Inflammatory macrophage treated with lipopolysaccharide for 4 hours (primary cell): ENCODE results near the gene GRM2.
"Not testable (repeated sequence)": the region's sequence is repeated elsewhere in the genome, so short reads cannot be mapped to it uniquely, and the experiment has no call there.

Source experiments
- DNase-seq: peaks from one replicate; pipeline ENCODE4 v3.0.0-alpha.2; 2020

The GRM2 gene

GRCh38 chr3:51729042-51729633 lies 22.3 kb downstream of the GRM2 start:
- peak; percentile 17 for DNase-seq

GRCh38 chr3:51733859-51734571 lies 27.1 kb downstream of the GRM2 start:
- DNase-seq: no peak

GRCh38 chr3:51734572-51734907 lies 27.7 kb downstream of the GRM2 start:
- no peak for DNase-seq

- no peak for DNase-seq
These were observed 28.2 kb downstream of the GRM2 start for GRCh38 chr3:51735039-51735438.

- no peak for DNase-seq
These were observed 29.1 kb downstream of the GRM2 start for GRCh38 chr3:51735950-51736349.

GRCh38 chr3:51739110-51739509 lies 32.2 kb downstream of the GRM2 start:
- DNase-seq: peak; percentile 63

GRCh38 chr3:51742320-51742719 lies 35.5 kb downstream of the GRM2 start:
- DNase-seq: not testable (repeated sequence)

GRCh38 chr3:51742978-51743377 lies 36.1 kb downstream of the GRM2 start:
- peak; percentile 74 for DNase-seq

GRCh38 chr3:51747840-51748239 lies 41.0 kb downstream of the GRM2 start:
- DNase-seq: no peak

GRCh38 chr3:51748327-51748726 lies 41.5 kb downstream of the GRM2 start:
- no peak for DNase-seq

GRCh38 chr3:51750878-51751277 lies 44.0 kb downstream of the GRM2 start:
- DNase-seq: no peak

- DNase-seq: no peak
These were observed 44.4 kb downstream of the GRM2 start for GRCh38 chr3:51751287-51751686.

- not testable (repeated sequence) for DNase-seq
These were observed 47.2 kb downstream of the GRM2 start for GRCh38 chr3:51753763-51754750.

- DNase-seq: no peak
These were observed 52.3 kb downstream of the GRM2 start for GRCh38 chr3:51759203-51759602.
